NB4 (cell line): ENCODE data around the gene SMARCD1.

Source experiments
- DNase-seq: peaks from one replicate; pipeline ENCODE4 v3.0.0; 2010; ENCODE audit warnings: low read depth
- H3K4me3 ChIP-seq: one replicate; pipeline ENCODE4 v1.5.1; 2011; ENCODE audit warnings: mild to moderate bottlenecking, low read depth, low read length, moderate library complexity
- CTCF ChIP-seq: IDR thresholded peaks from one replicate; pipeline ENCODE4 v1.5.1; 2012; ENCODE audit warnings: low read depth, low read length
- MAX ChIP-seq: IDR thresholded peaks from 2 replicates; pipeline ENCODE4 v1.6.1; 2011; ENCODE audit warnings: low read depth, low read length
- MYC ChIP-seq: IDR thresholded peaks from 2 replicates; pipeline ENCODE4 v1.6.1; 2011; ENCODE audit warnings: low read depth, low read length
- POLR2A ChIP-seq: IDR thresholded peaks from 2 replicates; pipeline ENCODE4 v1.6.1; 2011; ENCODE audit warnings: mild to moderate bottlenecking; ENCODE audit not compliant: insufficient read length; ENCODE audit errors: extremely low read depth

The SMARCD1 gene

GRCh38 chr12:50102646-50103309 lies 17.6 kb downstream of the SMARCD1 start:
- TF ChIP-seq POLR2A (no peak), MYC (no peak), MAX (no peak), CTCF (no peak)
- no peak for DNase-seq
- H3K4me3 ChIP-seq = no peak overlapping the region

GRCh38 chr12:50103351-50103750 lies 18.2 kb downstream of the SMARCD1 start:
- no peak overlapping the region for H3K4me3 ChIP-seq
- DNase-seq = no peak
- TF ChIP-seq MYC (no peak), POLR2A (no peak), MAX (no peak), CTCF (no peak)

GRCh38 chr12:50103767-50104321 lies 18.7 kb downstream of the SMARCD1 start, which contains the start of gene GPD1:
Gene GPD1 (plus strand): TSS chr12:50104008. CDS start chr12:50104051, 43 bp downstream.
- no peak within 1 kb of the TSS for H3K4me3 ChIP-seq
- no peak for DNase-seq
- TF ChIP-seq CTCF (no peak), POLR2A (no peak), MAX (no peak), MYC (no peak)

DNA sequence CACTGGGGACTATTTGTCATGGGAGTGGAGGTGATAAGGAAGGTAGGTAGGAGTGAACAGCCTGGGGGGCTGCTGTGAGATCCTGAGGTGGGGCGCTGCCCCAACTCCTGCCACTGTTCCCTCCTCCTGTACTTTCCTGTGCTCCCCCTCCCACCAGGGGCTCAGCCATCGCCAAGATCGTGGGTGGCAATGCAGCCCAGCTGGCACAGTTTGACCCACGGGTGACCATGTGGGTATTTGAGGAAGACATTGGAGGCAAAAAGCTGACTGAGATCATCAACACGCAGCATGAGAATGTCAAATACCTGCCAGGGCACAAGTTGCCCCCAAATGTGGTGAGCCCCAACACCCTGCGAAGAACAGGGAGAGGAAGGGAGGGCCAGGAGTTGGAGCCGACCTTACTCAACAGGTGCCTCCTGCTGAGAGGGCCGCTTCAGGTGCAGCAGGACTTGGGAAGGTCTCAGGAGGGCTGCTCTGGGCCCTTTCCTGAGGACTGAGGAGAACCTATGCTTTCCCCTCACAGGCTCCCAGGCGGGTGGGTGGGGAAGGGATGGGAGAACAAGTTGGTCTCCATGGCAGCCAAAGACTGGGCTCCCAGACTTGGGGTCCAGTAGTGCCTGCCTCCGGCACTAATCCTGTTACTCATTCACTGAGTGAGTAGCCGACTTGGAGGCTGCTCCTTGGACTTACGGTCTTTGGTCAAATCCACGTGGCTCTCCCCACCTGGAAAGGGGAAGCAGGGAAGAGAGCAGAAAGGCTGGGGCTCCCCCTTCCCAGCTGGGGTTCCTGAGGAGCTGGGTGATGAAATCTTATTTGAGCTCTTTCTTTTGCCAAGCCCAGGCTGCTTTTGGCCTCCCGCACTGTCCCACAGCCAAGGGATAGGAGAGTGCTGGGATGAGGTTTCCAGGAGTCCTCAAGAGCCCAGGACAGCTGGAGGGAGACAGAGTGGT lies 19.6 kb downstream of the SMARCD1 start:
- DNase-seq = no peak
- no peak for TF ChIP-seq POLR2A
- TF ChIP-seq CTCF = no peak
- TF ChIP-seq MAX = no peak
- TF ChIP-seq MYC = no peak
- H3K4me3 ChIP-seq = no peak overlapping the region

DNA sequence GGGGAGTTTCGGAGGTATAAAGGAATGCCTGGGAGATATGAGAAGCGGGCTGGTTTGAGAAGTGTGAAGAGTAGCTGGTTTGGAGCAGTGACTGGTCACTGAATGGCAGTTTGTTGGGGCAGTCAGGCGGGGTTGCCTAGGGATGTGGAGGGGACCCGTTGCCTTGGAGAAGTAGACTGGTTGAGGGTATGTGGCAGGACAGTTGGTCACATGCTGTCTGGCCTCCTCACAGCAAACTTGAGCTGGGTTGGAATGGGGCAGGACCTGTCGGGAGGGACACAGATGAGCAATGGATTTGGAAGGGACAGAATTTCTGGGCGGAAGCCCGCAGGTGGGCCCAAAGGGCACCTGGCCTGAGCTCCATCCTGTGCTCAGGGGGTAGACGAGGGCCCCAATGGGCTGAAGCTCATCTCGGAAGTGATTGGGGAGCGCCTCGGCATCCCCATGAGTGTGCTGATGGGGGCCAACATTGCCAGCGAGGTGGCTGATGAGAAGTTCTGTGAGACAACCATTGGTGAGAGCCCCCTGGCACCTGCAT lies 20.8 kb downstream of the SMARCD1 start:
- no peak overlapping the region for H3K4me3 ChIP-seq
- DNase-seq = no peak
- TF ChIP-seq MAX (no peak), MYC (no peak), POLR2A (no peak), CTCF (no peak)
